Aorta (tissue), 5 donors: ENCODE measurements around the gene PLXDC2. TPM values are rescaled to one million over a fixed set of nuclear protein-coding genes. Genes with fewer than 3 reads are reported as not detected.

Source experiments
- ATAC-seq: fragments of 200-7000 bp; cut with Tn5 transposase; one replicate; pipeline ENCODE4 v1.9.1; 2022; ENCODE audit warnings: moderate library complexity; ENCODE audit not compliant: low FRiP score
- DNase-seq, 2 donors: peaks; one replicate each; pipeline ENCODE4 v3.0.0-alpha.2; 2020
- H3K27ac ChIP-seq, 2 donors: one replicate each; pipeline ENCODE4 v1.5.1; 2013; ENCODE audit warnings: low read length in 2 of 2, mild to moderate bottlenecking in 2 of 2, moderate library complexity in 2 of 2, control low read depth in 1 of 2, inconsistent platforms in 1 of 2, low read depth in 1 of 2
- H3K27me3 ChIP-seq, 2 donors: one replicate each; pipeline ENCODE4 v1.6.1; 2013; ENCODE audit warnings: control low read depth in 1 of 2, low read length in 1 of 2, mild to moderate bottlenecking in 1 of 2, moderate library complexity in 1 of 2; ENCODE audit not compliant: insufficient read depth in 2 of 2, control insufficient read depth in 1 of 2
- H3K36me3 ChIP-seq, 2 donors: one replicate each; pipeline ENCODE4 v1.6.1; 2013; ENCODE audit warnings: control low read depth in 1 of 2, low read length in 1 of 2, mild to moderate bottlenecking in 1 of 2; ENCODE audit not compliant: insufficient read depth in 2 of 2, control insufficient read depth in 1 of 2
- H3K4me1 ChIP-seq, 2 donors: one replicate each; pipeline ENCODE4 v1.6.1; 2013; ENCODE audit warnings: low read length in 2 of 2, control low read depth in 1 of 2, mild to moderate bottlenecking in 1 of 2, moderate library complexity in 1 of 2; ENCODE audit not compliant: insufficient read depth in 2 of 2, control insufficient read depth in 1 of 2
- H3K4me3 ChIP-seq, 2 donors: one replicate each; pipeline ENCODE4 v1.5.1; 2013; ENCODE audit warnings: low read length in 2 of 2, control low read depth in 1 of 2, mild to moderate bottlenecking in 1 of 2
- H3K9me3 ChIP-seq: one replicate; pipeline ENCODE4 v1.6.1; 2013; ENCODE audit warnings: mild to moderate bottlenecking, low read length; ENCODE audit not compliant: control insufficient read depth
- WGBS, 2 donors: extraction: QIAGEN DNeasy Blood & Tissue Kit; methylation state at CpG; one replicate each; pipeline ENCODE4 v1.1.7; 2013; 5-methylcytosine and 5-hydroxymethylcytosine counted together
- intact Hi-C, 2 donors: fragments of 100-400 bp; cut with DNase I; formaldehyde crosslinking; loops; one replicate each; pipeline versions ENCODE4 v1.14.2 to v1.15.0; 2022
- polyA plus RNA-seq, 2 donors: library from polyadenylated mRNA; stranded (reverse); fragments of 200-250 nt; gene quantifications; one replicate each; pipeline ENCODE4 v1.2.3, GENCODE V29; 2013
- total RNA-seq, 2 donors: library from RNA; stranded (reverse); fragmentation: NEBNext Ultra II Directional; extraction: Animal tissue kit (Norgen Biotek cat#: 25700); gene quantifications; one replicate each; pipeline ENCODE4 v1.2.1, GENCODE V29; 2021
- donor health status: healthy with polysubstance abuse.
- donor health status: Bipolar disorder and iron deficiency.
- donor health status: DM: no; HTN: no; CAD: no.
- donor health status: DM: no; HTN: no; CAD: no.
- donor health status: DM: yes; HTN: yes; CAD: no.

PLXDC2 gene
- total and polyA plus RNA-seq, 4 donors = 14.7 to 155 (median 57.4) TPM

DNA sequence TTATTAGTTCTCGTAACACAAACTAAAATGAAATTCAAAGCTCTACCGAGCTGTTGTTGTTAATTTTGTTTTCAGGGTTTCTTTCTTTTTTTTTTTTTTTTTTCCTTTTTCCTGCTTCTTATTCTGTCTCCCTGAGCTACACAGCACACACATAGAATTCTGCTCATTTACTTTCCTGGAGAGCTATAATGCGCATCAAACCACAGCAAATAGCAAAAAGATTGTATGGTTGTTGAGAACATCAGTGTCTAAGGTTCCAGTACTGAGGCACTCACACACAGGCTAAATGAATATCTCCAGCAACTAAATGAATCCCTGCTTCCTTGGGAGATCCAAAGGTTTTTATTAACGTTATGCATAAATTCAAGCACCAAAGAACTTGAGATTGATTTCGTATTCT, 418.3 kb downstream of the PLXDC2 start:
- Histone ChIP-seq H3K9me3 (no peaks in the 10 kb centered on the region), H3K36me3 (peaks cover 0 to 3% of the 10 kb centered on the region in 2 donors), H3K27ac (no peak overlapping the region), H3K4me1 (no peaks in the 10 kb centered on the region), H3K4me3 (no peak overlapping the region), H3K27me3 (no peaks in the 10 kb centered on the region)
- 90 to 92% methylated on average over 5 of the region's 5 CpGs for WGBS, 2 donors
- DNase-seq (no peak), ATAC-seq (no peak)
- intact Hi-C loops = no loop called here

DNA sequence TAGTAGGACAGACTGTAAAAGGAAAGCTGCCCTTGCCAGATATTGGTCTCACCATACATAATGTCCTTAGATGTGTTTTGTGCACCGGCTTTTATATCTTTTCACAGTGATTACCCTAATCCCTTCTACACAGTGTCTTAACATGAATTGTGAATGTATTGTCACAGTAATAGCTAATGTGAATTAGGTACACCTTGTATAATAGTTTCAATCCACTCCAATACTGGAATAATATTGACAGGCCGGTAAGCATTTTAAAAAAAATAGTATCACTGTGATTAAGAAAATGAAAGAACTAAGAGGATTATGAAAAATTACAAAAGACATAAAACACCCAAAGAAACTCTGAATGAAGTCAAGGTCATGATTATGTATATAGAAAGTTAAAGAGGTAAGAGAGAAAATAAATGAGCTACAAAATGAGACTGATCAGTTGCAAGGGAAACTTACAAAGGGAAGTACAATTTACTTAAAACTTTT, 420.9 kb downstream of the PLXDC2 start:
- ATAC-seq = no peak
- Histone ChIP-seq H3K4me1 (no peaks in the 10 kb centered on the region), H3K27ac (no peak overlapping the region), H3K36me3 (peaks cover 0 to 3% of the 10 kb centered on the region in 2 donors), H3K9me3 (no peaks in the 10 kb centered on the region), H3K27me3 (no peaks in the 10 kb centered on the region), H3K4me3 (no peak overlapping the region)
- no peak for DNase-seq
- intact Hi-C loops = no loop called here
- WGBS, 2 donors = 93 to 96% methylated on average over 2 of the region's 2 CpGs

DNA sequence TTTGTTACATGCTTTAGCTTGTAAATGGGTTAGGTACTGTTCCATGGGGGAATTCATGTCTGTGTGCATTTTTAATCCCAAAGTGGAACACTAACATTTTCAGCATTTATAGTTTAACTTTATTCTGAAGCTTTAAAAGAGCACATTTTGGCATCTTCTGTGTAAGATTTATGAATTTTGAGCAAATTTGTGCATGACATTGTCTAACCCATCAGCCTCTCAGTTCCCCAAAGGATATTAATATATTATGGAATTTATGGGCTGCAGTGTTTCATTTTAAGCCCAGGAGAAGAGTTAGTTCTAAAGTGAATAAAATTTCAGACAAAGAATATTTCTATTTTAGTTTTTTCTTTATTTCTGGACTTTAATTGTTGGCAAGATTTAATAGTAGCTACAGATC, 421.4 kb downstream of the PLXDC2 start:
- Histone ChIP-seq H3K4me1 (no peaks in the 10 kb centered on the region), H3K9me3 (no peaks in the 10 kb centered on the region), H3K27me3 (no peaks in the 10 kb centered on the region), H3K27ac (no peak overlapping the region), H3K36me3 (peaks cover 0 to 3% of the 10 kb centered on the region in 2 donors), H3K4me3 (no peak overlapping the region)
- no peak for DNase-seq
- ATAC-seq = no peak
- intact Hi-C loops = no loop called here

DNA sequence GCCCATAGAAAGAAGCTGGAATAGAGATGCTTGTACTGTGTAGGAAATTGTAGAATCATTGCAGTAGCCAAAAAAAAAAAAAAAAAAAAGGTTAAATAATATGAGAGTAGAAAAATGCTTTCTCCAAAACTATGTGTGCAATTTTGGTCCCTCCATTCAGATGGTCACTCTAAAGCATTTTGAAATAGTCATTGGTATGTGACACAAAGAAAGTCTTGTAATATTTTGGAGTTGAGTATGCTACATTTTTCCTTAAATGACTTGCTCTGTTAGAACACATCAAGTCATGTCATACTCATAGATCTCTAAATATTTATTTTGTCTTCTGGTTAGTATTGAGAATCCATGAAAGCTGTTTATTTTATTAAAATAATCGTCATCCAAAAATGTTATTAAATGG, 424.4 kb downstream of the PLXDC2 start:
- Histone ChIP-seq H3K9me3 (no peaks in the 10 kb centered on the region), H3K36me3 (peaks cover 0 to 3% of the 10 kb centered on the region in 2 donors), H3K27ac (no peak overlapping the region), H3K27me3 (no peaks in the 10 kb centered on the region), H3K4me1 (no peaks in the 10 kb centered on the region), H3K4me3 (no peak overlapping the region)
- DNase-seq (no peak), ATAC-seq (no peak)
- intact Hi-C loops = no loop called here
- 22 to 28% methylated on average over 1 of the region's 1 CpG for WGBS, 2 donors

- intact Hi-C loops = no loop called here
- Histone ChIP-seq H3K4me3 (no peak overlapping the region), H3K27ac (no peak overlapping the region), H3K4me1 (no peaks in the 10 kb centered on the region), H3K27me3 (no peaks in the 10 kb centered on the region), H3K36me3 (peaks cover 3% of the 10 kb centered on the region in 2 donors), H3K9me3 (no peaks in the 10 kb centered on the region)
- DNase-seq (no peak), ATAC-seq (no peak)
- WGBS, 2 donors = 48 to 55% methylated on average over 3 of the region's 3 CpGs
These were observed 431.2 kb downstream of the PLXDC2 start for GRCh38 chr10:20247454-20247853.

GRCh38 chr10:20247891-20248708, 431.9 kb downstream of the PLXDC2 start:
- Histone ChIP-seq H3K9me3 (no peaks in the 10 kb centered on the region), H3K36me3 (peaks cover 3% of the 10 kb centered on the region in 2 donors), H3K4me1 (no peaks in the 10 kb centered on the region), H3K27me3 (no peaks in the 10 kb centered on the region), H3K27ac (no peak overlapping the region), H3K4me3 (no peak overlapping the region)
- DNase-seq (no peak), ATAC-seq (no peak)
- WGBS, 2 donors = 61 to 67% methylated on average over 7 of the region's 7 CpGs
- intact Hi-C loops = no loop called here

DNA sequence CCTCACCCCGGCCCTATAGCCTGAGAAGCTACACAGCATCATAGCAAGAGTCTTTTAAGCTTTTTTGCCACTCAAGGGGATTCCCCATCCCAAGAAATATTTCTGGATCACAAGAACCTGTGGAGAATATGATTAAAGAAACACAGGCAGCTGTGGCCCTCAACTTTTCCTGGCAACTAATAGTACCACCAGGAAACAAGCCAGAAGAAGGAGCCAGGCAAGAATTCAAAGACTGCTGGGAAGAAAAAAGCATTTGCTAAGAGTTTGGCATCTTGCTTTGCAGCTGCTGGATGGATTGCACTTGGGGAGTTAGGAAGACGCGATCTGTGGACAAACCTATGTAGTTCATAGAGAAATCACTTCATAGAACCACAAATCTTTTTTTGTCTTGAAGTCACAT, 437.8 kb downstream of the PLXDC2 start:
- peaks cover 0 to 2% of the 10 kb centered on the region in 2 donors for H3K36me3 ChIP-seq
- no peaks in the 10 kb centered on the region for H3K27me3 ChIP-seq
- no peak overlapping the region for H3K4me3 ChIP-seq
- peak overlapping the region in 1 of 2 donors; percentile 57 for H3K27ac ChIP-seq
- DNase-seq = no peak
- ATAC-seq = peak; percentile 50
- intact Hi-C loops = loop anchor here in 1 of 2 donors (5.0 kb wide), 1 partner anchor 437 kb away; the partner anchor contains the start of gene PLXDC2
- H3K9me3 ChIP-seq = no peaks in the 10 kb centered on the region
- H3K4me1 ChIP-seq = peaks cover 0 to 1% of the 10 kb centered on the region in 2 donors
- whole genome bisulfite sequencing, 2 donors = 1 to 7% methylated on average over 3 of the region's 3 CpGs

DNA sequence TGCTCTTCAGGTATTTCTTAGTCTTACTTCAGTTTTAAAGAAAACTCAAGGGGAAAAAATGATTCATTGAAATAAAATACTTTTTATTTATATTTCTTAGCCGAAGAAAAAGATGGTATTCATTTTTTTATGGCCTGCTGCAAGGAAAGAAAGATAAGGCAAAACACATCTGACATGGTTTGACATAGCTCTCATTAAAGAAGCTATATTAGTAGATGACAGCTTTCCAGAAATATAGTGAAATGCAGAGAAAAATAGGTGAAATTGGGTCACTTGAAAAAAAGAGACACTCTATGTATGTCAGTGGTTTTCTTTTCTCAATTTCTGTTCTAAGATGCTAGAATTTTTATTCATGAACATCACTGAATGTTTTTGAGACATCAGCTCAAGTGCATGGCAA, 438.3 kb downstream of the PLXDC2 start:
- DNase-seq (no peak), ATAC-seq (no peak)
- 0 to 4% methylated on average over 1 of the region's 1 CpG for WGBS, 2 donors
- intact Hi-C loops = loop anchor here in 1 of 2 donors (5.0 kb wide), 1 partner anchor 437 kb away; the partner anchor contains the start of gene PLXDC2
- H3K36me3 ChIP-seq = peaks cover 0 to 2% of the 10 kb centered on the region in 2 donors
- no peak overlapping the region for H3K27ac ChIP-seq
- no peaks in the 10 kb centered on the region for H3K27me3 ChIP-seq
- H3K4me3 ChIP-seq = no peak overlapping the region
- peaks cover 0 to 1% of the 10 kb centered on the region in 2 donors for H3K4me1 ChIP-seq
- H3K9me3 ChIP-seq = no peaks in the 10 kb centered on the region

- WGBS, 2 donors = 98 to 100% methylated on average over 2 of the region's 2 CpGs
- intact Hi-C loops = no loop called here
- ATAC-seq (no peak), DNase-seq (no peak)
- Histone ChIP-seq H3K4me3 (no peak overlapping the region), H3K27ac (no peak overlapping the region), H3K9me3 (no peaks in the 10 kb centered on the region), H3K36me3 (peaks cover 0 to 4% of the 10 kb centered on the region in 2 donors), H3K4me1 (peaks cover 0 to 1% of the 10 kb centered on the region in 2 donors), H3K27me3 (no peaks in the 10 kb centered on the region)
These were observed 440.7 kb downstream of the PLXDC2 start for GRCh38 chr10:20256969-20257368.
